MM.1S (cell line): ENCODE data around the gene NUDT21.
A peak's percentile ranks its signal among the peaks of the same experiment; 100 is the strongest.

Source experiments
- DNase-seq: peaks from one replicate; pipeline ENCODE4 v3.0.0-alpha.2; 2015
- H2AFZ ChIP-seq: fragments of 300-600 bp; sonication (generic); 2 replicates; pipeline ENCODE4 v1.6.0; 2016; ENCODE audit warnings: antibody characterized with exemption, low read length
- H3F3A ChIP-seq: fragments of 300-600 bp; sonication (generic); 2 replicates; pipeline ENCODE4 v1.6.1; 2016; ENCODE audit warnings: mild to moderate bottlenecking, antibody characterized with exemption, low read length, moderate library complexity, mixed read lengths; ENCODE audit not compliant: insufficient read depth
- H3K27ac ChIP-seq: fragments of 300-600 bp; sonication (generic); 2 replicates; pipeline ENCODE4 v1.5.1; 2016; ENCODE audit warnings: mild to moderate bottlenecking, low read length
- H3K27me3 ChIP-seq: fragments of 300-600 bp; sonication (generic); replicated peaks from 2 replicates; pipeline ENCODE4 v1.6.0; 2016; ENCODE audit warnings: low read length; ENCODE audit not compliant: insufficient read depth
- H3K36me3 ChIP-seq: fragments of 300-600 bp; sonication (generic); replicated peaks from 2 replicates; pipeline ENCODE4 v1.6.1; 2016; ENCODE audit warnings: mild to moderate bottlenecking, low read length, mixed read lengths; ENCODE audit not compliant: insufficient read depth
- H3K4me1 ChIP-seq: fragments of 300-600 bp; sonication (generic); 2 replicates; pipeline ENCODE4 v1.6.1; 2016; ENCODE audit warnings: low read length, mixed read lengths
- H3K4me2 ChIP-seq: fragments of 300-600 bp; sonication (generic); 2 replicates; pipeline ENCODE4 v1.6.0; 2016; ENCODE audit warnings: low read depth, low read length
- H3K4me3 ChIP-seq: fragments of 300-600 bp; sonication (generic); 2 replicates; pipeline ENCODE4 v1.5.1; 2016; ENCODE audit warnings: low read length, mixed read lengths
- H3K79me2 ChIP-seq: fragments of 300-600 bp; sonication (generic); 2 replicates; pipeline ENCODE4 v1.6.1; 2016; ENCODE audit warnings: mixed run types, low read length, mixed read lengths
- H3K9ac ChIP-seq: fragments of 300-600 bp; sonication (generic); 2 replicates; pipeline ENCODE4 v1.6.1; 2016; ENCODE audit warnings: low read length, mixed read lengths
- H3K9me2 ChIP-seq: fragments of 300-600 bp; sonication (generic); replicated peaks from 2 replicates; pipeline ENCODE4 v1.6.1; 2016; ENCODE audit warnings: mild to moderate bottlenecking, low read length, mixed read lengths; ENCODE audit not compliant: insufficient read depth
- H3K9me3 ChIP-seq: fragments of 300-600 bp; sonication (generic); replicated peaks from 2 replicates; pipeline ENCODE4 v1.6.1; 2016; ENCODE audit warnings: mild to moderate bottlenecking, low read length, mixed read lengths; ENCODE audit not compliant: insufficient read depth
- H4K20me1 ChIP-seq: fragments of 300-600 bp; sonication (generic); 2 replicates; pipeline ENCODE4 v1.6.1; 2016; ENCODE audit warnings: mild to moderate bottlenecking, low read length, moderate library complexity, mixed read lengths; ENCODE audit not compliant: insufficient read depth
- EZH2 ChIP-seq: fragments of 300-600 bp; sonication (generic); optimal IDR thresholded peaks from 2 replicates; pipeline ENCODE3; 2017; ENCODE audit warnings: low read depth, mild to moderate bottlenecking, antibody characterized with exemption, low read length, mixed read lengths
- EZH2phosphoT487 ChIP-seq: fragments of 300-600 bp; sonication (generic); IDR thresholded peaks from 2 replicates; pipeline ENCODE4 v1.6.1; 2018; ENCODE audit warnings: antibody characterized with exemption, low read length
- TF ChIP-seq, protein P1 (sequence below): fragments of 300-600 bp; sonication (generic); IDR thresholded peaks from 2 replicates; pipeline ENCODE4 v1.5.1; 2016; ENCODE audit warnings: antibody characterized with exemption, low read length, mixed read lengths

The NUDT21 gene

DNA sequence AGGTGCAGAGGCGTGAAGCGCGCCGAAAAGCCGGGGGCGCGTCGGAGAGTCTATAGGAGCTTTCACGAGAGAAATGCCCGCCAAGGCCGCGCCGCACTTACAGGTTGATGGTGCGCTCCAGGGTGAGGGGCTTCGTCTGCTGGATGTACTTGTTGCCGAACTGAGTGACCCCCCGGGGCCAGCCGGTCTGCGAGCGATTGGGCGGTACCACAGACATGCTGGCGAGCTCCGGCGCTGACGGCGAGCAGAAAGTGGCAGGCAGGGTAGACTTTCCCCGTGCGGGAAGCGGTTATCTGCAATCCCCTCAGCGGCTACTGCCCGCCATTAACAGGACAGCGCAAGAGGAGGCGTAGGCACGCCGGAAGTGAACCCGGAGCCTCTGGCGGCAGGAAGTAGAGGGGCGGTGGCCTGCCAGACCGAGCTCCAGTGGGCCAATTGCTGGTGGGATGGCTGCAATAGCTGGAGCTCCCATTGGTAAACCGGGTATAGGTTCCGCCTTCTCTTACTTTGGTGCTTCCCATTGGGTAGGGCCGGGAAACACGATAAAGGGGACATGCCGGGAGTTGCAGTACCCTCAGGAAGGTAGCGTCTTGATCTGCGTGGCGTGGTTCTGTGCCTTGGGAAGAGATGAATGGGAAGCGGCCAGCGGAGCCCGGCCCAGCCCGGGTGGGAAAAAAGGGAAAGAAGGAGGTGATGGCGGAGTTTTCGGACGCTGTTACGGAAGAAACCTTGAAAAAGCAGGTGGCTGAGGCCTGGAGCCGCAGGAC, at the start of gene NUDT21, which contains the start of gene OGFOD1:
NUDT21 (minus strand) TSS at position 347 of the 767 bp plus-strand sequence; CDS start at position 217, 130 bp downstream.
OGFOD1 (plus strand) TSS at position 569 of the 767 bp plus-strand sequence; CDS start at position 628, 59 bp downstream.
- Histone ChIP-seq H4K20me1 (peaks cover 9% of the 10 kb centered on the region; the same call in 1 of the 2 replicates), H2AFZ (peak within 1 kb of the TSS; percentile 91), H3K36me3 (peaks cover 4% of the 10 kb centered on the region; the same call in 1 of the 2 replicates), H3K27ac (peak within 1 kb of the TSS; percentile 55; the same call in 1 of the 2 replicates), H3K4me3 (peak within 1 kb of the TSS; percentile 86), H3K9ac (peak within 1 kb of the TSS; percentile 86), H3K9me2 (no peaks in the 10 kb centered on the region), H3K79me2 (peaks cover 79% of the 10 kb centered on the region), H3K4me1 (peaks cover 22% of the 10 kb centered on the region), H3K27me3 (no peaks in the 10 kb centered on the region), H3K4me2 (peak within 1 kb of the TSS; percentile 71), H3K9me3 (no peaks in the 10 kb centered on the region), H3F3A (0 out of 2 replicates have a peak, but pooled peaks cover 12% of the 10 kb centered on the region)
- TF ChIP-seq EZH2 (no peak), EZH2phosphoT487 (no peak)
- TF ChIP-seq, protein P1, sequence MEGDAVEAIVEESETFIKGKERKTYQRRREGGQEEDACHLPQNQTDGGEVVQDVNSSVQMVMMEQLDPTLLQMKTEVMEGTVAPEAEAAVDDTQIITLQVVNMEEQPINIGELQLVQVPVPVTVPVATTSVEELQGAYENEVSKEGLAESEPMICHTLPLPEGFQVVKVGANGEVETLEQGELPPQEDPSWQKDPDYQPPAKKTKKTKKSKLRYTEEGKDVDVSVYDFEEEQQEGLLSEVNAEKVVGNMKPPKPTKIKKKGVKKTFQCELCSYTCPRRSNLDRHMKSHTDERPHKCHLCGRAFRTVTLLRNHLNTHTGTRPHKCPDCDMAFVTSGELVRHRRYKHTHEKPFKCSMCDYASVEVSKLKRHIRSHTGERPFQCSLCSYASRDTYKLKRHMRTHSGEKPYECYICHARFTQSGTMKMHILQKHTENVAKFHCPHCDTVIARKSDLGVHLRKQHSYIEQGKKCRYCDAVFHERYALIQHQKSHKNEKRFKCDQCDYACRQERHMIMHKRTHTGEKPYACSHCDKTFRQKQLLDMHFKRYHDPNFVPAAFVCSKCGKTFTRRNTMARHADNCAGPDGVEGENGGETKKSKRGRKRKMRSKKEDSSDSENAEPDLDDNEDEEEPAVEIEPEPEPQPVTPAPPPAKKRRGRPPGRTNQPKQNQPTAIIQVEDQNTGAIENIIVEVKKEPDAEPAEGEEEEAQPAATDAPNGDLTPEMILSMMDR: no peak
- DNase-seq: peak; percentile 97

DNA sequence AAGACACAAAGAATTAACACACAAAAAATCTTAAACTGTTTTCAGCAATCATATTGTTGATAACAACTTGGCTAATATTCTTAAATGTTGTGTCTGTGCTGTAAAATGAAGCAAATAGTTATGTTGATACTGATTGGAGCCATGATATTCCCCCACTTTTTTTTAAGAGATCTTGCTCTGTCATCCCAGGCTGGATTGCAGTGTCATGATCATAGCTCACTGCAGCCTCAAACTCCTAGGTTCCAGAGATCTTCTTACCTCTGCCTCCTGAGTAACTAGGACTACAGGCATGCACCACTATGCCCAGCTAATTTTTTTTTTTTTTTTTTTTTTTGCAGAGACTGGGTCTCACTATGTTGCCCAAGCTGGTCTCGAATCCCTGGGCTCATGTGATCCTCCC, 42.7 kb upstream of the NUDT21 start:
- DNase-seq: no peak
- Histone ChIP-seq H3K79me2 (no peaks in the 10 kb centered on the region), H3F3A (no peaks in the 10 kb centered on the region), H3K9me3 (no peaks in the 10 kb centered on the region), H2AFZ (no peak overlapping the region), H3K9me2 (no peaks in the 10 kb centered on the region), H4K20me1 (no peaks in the 10 kb centered on the region), H3K27ac (no peak overlapping the region), H3K9ac (no peak overlapping the region), H3K4me2 (no peak overlapping the region), H3K4me1 (peaks cover 12% of the 10 kb centered on the region), H3K4me3 (no peak overlapping the region), H3K36me3 (no peaks in the 10 kb centered on the region), H3K27me3 (no peaks in the 10 kb centered on the region)
- TF ChIP-seq EZH2 (no peak), EZH2phosphoT487 (no peak)
- TF ChIP-seq, protein P1: no peak

DNA sequence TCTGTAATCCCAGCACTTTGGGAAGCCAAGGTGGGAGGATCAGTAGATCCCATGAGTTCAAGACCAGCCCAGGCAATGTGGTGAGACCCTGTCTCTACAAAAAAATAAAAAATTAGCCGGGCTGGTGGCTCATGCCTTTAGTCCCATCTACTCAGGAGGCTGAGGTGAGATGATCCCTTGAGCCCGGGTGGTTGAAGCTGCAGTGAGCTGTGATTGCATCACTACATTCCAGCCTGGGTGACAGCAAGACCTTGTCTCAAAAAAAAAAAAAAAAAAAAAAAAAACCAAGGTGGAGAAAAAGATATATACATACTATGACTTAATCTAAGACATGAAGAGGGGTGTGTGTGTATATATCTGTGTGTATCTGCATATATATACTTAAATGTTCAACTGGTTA, 42.0 kb upstream of the NUDT21 start:
- no peaks in the 10 kb centered on the region for H4K20me1 ChIP-seq
- no peak overlapping the region for H3K4me2 ChIP-seq
- H3K27me3 ChIP-seq: no peaks in the 10 kb centered on the region
- no peaks in the 10 kb centered on the region for H3K9me2 ChIP-seq
- no peaks in the 10 kb centered on the region for H3K9me3 ChIP-seq
- no peak overlapping the region for H2AFZ ChIP-seq
- H3K36me3 ChIP-seq: no peaks in the 10 kb centered on the region
- H3K4me1 ChIP-seq: peaks cover 12% of the 10 kb centered on the region
- H3K4me3 ChIP-seq: no peak overlapping the region
- TF ChIP-seq, protein P1: no peak
- TF ChIP-seq EZH2phosphoT487: no peak
- no peak for TF ChIP-seq EZH2
- no peak overlapping the region for H3K27ac ChIP-seq
- no peak overlapping the region for H3K9ac ChIP-seq
- H3F3A ChIP-seq: no peaks in the 10 kb centered on the region
- no peak for DNase-seq
- no peaks in the 10 kb centered on the region for H3K79me2 ChIP-seq
